Stimulated activated CD8-positive, alpha-beta memory T cell treated with anti-CD3 and anti-CD28 coated beads, Interleukin-7, amount 100 ng/mL, for 1 hour (primary cell): ENCODE results near the gene CAPSL.
"Not testable (repeated sequence)": the region's sequence is repeated elsewhere in the genome, so short reads cannot be mapped to it uniquely, and the experiment has no call there.

ENCODE experiments used
- DNase-seq, 2 donors: peaks; one replicate each; pipeline ENCODE4 v3.0.0-alpha.2; 2020; ENCODE audit warnings: low read depth in 2 of 2

The CAPSL gene

GRCh38 chr5:35904443-35905132 lies 33.8 kb downstream of the CAPSL start:
- no peak for DNase-seq

DNA sequence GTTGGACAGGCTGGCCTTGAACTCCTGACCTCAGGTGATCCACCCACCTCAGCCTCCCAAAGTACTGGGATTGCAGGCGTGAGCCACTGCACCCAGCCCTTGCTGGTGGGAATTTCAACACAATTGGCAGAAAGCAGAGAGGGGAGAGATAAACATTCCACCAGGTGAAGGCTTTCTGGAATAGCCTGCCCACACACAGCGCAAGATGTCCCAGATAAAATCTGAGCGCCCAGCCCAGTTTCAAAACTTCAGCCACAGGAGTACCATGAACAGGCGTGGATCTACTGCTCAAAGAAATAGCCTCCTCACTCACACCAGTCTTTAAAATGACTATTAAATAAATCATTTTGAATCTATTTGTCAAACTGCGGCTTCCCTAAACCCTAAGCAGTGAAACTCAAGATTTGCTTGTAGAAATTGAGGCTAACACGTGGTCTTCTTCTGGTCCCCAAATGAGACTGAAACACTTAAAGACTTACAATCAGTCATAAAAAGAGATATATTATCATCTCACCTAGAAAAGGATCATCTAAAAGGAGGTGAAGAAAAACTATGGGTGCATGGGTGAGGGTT lies 34.7 kb downstream of the CAPSL start:
- no peak for DNase-seq

GRCh38 chr5:35902046-35902672 lies 36.3 kb downstream of the CAPSL start:
- no peak for DNase-seq

DNA sequence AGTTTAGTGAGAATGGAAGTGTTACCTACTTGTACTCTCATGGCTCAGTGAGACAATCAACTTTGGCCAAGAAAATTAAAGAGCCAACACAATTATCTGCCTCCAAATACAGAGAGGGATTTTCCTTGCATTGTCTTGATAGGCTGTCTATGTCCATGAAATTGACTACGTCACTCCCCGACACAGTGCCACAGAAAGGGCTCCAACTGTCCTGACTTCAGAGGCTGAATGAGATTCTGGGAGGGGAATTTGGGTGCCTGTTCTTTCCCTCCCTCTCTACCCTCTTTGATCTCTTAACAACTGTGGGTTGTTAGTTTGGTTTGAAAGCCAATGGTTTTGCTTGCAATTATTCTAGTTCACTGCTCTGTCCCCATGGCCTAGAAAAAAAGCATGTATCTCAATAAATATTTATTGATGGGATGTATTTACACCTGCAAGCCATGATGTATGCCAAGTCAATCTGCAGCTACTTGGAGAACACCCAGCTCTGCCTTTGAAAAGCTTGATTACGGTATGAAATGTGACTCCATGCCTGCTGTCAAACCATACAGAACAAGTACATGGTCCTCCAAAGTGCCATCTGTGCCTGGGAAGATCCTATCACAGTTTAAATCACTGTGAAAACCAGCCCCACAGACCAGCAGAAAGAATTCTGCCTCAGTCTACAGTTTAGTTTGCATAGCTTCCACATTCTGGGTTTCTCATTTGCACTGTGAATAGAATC lies 37.3 kb downstream of the CAPSL start:
- DNase-seq: no peak

DNA sequence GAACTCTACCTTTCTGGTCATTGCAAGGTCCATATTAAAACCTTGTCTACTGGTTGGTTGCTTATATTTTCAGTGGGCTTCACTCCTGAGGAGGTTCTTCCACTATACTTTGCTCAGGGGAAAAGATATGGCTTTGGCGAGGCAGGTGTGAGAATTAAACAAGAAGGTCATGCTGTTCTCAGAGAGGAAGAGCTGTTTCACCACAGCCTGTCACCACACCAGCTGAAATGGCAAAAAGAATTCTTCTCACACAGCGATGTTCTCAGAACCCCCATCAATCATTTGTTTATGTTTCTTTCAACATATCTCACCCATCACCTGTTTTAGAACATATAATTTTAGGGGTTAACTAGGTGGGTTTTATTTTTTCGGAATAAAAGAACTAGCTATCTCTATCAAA lies 38.6 kb downstream of the CAPSL start:
- no peak for DNase-seq

DNA sequence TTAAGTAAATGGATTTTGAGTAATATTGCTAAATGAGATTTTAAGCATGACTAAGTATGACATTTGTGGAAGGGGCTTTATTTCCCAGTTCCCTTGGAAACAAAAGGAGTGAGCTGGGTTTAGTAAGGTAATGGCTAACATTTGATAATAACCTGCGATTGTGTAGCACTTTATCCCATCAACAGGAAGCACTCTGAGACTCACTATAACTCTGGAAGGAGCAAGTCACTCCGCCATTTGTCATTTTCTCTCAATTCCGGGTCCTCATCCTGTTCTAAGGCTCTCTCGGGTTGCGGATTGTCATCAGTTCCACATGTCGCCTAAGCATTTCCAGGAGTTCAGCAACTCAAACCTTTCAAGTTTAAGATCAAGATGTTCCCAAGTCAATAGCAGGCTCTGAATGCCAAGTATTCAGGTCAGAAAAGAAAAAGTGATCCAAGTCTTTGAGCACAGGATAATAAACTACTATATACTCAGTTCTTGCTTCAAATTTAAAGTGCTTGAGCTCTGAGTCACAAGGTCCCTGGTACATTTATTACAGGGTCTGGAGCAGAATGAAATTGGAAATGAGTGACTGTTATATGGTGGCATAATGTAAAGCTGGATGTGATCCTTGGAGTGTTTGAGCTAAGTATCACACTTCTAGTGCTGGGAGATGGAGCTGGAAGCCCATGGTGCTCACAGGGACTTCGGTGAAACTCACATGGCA lies 39.3 kb downstream of the CAPSL start:
- no peak for DNase-seq

- DNase-seq: no peak
Measured at GRCh38 chr5:35894131-35894530, 44.3 kb downstream of the CAPSL start.

DNA sequence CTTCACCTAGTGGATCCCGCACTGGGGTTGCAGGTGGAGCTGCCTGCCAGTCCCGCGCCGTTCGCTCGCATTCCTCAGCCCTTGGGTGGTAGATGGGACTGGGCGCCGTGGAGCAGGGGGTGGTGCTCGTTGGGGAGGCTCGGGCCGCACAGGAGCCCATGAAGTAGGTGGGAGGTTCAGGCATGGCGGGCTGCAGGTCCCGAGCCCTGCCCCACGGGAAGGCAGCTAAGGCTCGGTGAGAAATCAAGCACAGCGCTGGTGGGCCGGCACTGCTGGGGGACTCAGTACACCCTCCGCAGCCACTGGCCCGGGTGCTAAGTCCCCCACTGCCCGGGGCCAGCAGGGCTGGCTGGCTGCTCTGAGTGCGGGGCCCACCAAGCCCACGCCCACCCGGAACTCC lies 45.6 kb downstream of the CAPSL start:
- DNase-seq: not testable (repeated sequence)

GRCh38 chr5:35890021-35891020 lies 48.1 kb downstream of the CAPSL start:
- no peak for DNase-seq

- no peak for DNase-seq
Measured at GRCh38 chr5:35887321-35888100, 50.9 kb downstream of the CAPSL start.

DNA sequence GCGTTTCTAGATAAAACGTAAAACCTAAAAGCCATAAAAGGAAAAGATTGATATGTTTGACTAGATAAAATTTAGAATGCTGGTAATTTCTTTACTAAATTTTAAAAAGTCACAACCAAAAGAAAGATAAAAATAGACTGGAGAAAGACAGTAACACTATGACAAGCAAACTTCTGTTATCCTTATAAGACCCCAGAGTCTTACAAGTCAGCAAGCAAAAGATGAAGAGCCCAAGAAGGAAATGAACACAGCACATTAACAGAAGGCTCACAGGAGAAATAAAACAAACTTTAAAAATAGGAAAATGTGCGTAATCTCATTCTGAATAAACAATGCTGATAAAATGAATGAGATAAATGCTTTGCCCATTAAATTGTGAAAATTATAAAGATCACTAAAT lies 52.0 kb downstream of the CAPSL start:
- DNase-seq: no peak

DNA sequence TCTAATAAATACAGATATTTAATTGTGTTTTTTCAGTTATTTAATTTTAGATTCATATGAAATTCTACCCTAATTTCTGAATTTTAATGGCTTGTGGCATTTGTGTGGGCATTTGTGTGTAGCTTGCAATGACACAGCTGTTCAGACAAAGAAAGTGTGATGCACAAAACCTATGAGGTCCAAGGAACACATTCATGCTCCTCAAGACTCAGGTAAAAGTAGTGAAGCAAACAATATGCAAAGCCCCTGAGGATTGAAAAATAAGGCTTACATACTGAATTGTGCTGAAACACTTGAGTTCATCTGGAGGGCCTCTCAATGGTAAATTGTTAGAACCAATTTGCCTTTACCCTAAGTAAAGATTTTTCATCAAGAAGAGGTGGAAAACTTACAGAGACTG lies 53.6 kb downstream of the CAPSL start:
- DNase-seq: no peak

GRCh38 chr5:35884191-35884769 lies 54.1 kb downstream of the CAPSL start:
- DNase-seq: no peak

DNA sequence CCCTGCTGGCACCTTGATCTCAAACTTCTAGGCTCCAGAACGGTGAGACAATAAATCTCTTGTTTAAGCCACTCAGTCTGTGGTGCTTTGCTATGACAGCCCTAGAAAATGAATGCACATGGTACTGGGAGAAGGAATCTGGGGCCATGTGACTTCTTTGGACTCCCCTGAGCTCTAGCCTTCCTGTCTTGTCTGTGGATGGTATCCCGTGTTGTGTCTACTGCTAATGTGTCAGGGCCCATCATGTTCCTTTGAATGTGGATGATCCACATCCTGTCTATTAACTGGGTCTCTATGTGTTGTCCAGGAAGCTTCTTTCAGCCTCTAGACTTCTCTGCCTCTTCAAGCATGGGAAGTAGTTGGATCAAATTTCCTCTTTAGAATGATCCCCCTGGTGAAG lies 56.7 kb downstream of the CAPSL start:
- no peak for DNase-seq

- DNase-seq: no peak
Measured at GRCh38 chr5:35880156-35880555, 58.3 kb downstream of the CAPSL start.

DNA sequence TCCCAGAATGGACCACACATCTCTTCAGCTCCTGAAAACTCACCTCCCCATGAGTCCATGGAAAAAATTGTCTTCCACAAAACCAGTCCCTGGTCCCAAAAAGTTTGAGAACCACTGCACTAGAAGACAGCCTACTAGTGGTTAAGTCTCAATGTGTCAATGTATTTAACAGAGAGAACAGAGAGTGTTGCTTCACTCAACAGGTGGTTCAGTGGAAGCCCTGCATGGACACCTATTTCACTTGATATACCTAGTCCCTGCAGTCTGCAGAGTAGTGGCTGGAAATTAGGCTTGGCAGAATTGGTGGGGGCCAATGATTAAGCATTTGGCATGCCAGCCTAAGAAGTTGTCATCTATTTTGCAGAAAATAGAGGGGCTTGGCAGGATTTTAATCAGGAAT lies 58.8 kb downstream of the CAPSL start:
- no peak for DNase-seq

DNA sequence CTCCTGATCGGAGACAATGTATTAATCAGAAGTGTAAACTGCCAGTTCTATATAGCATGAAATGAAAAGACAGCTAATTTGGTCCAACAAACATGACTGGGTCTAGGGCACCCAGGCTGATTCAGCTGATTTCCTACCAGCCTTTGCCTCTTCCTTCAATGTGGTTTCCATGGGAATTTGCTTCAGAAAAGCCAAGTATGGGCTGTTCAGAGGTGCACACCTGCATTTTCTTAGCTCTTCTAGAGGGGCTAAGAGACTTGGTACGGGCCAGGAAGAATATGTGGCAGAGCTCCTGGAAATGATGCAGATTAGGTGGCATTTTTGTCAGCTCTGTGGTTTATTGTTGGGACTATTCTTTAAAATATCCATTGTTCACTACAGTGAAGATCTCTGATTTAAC lies 59.3 kb downstream of the CAPSL start:
- no peak for DNase-seq

GRCh38 chr5:35878079-35878478 lies 60.3 kb downstream of the CAPSL start:
- no peak for DNase-seq

- no peak for DNase-seq
Measured at GRCh38 chr5:35877655-35878054, 60.8 kb downstream of the CAPSL start.

- no peak for DNase-seq
Measured at GRCh38 chr5:35876922-35877321, 61.5 kb downstream of the CAPSL start.
